CD14-positive monocyte (primary cell): Measurements from ENCODE around the gene CES3. TPM values are rescaled to one million over a fixed set of nuclear protein-coding genes. Genes with fewer than 3 reads are reported as not detected.

ENCODE experiments used
- DNase-seq, 3 donors: peaks; one replicate each; pipeline ENCODE4 v3.0.0-alpha.2; 2011 to 2022
- H2AFZ ChIP-seq: 2 replicates; pipeline ENCODE4 v1.6.0; 2012; ENCODE audit warnings: mild to moderate bottlenecking, low read depth, low read length, inconsistent platforms; ENCODE audit not compliant: insufficient read depth, poor library complexity, severe bottlenecking
- H3K27ac ChIP-seq, 2 donors: 1 replicate in 1 of 2; 2 replicates in 1 of 2; pipeline ENCODE4 v1.5.1; 2012 to 2013; ENCODE audit warnings: low read length in 2 of 2, control low read depth in 1 of 2, inconsistent platforms in 1 of 2, low read depth in 1 of 2, mild to moderate bottlenecking in 1 of 2
- H3K27me3 ChIP-seq, 2 donors: one replicate each; pipeline versions ENCODE4 v1.6.0 to v1.6.1; 2011 to 2013; ENCODE audit warnings: low read length in 2 of 2; ENCODE audit not compliant: control insufficient read depth in 2 of 2, insufficient read depth in 2 of 2
- H3K36me3 ChIP-seq, 2 donors: replicated peaks in 1 of 2; 1 replicate in 1 of 2; 2 replicates in 1 of 2; pipeline versions ENCODE4 v1.5.1 to v1.6.1; 2012 to 2013; ENCODE audit warnings: low read length in 2 of 2, control low read depth in 1 of 2, inconsistent platforms in 1 of 2, mild to moderate bottlenecking in 1 of 2; ENCODE audit not compliant: insufficient read depth in 2 of 2, control insufficient read depth in 1 of 2
- H3K4me1 ChIP-seq, 2 donors: 1 replicate in 1 of 2; 2 replicates in 1 of 2; pipeline versions ENCODE4 v1.5.1 to v1.6.1; 2012 to 2013; ENCODE audit warnings: low read length in 2 of 2, control low read depth in 1 of 2, inconsistent platforms in 1 of 2, mild to moderate bottlenecking in 1 of 2, moderate library complexity in 1 of 2; ENCODE audit not compliant: insufficient read depth in 2 of 2, control insufficient read depth in 1 of 2
- H3K4me2 ChIP-seq: replicated peaks from 2 replicates; pipeline ENCODE3; 2012; ENCODE audit warnings: low read length, moderate library complexity, mild to moderate bottlenecking; ENCODE audit not compliant: poor library complexity, severe bottlenecking; ENCODE audit errors: extremely low read depth
- H3K4me3 ChIP-seq, 3 experiments: fragments of 200-600 bp in 1 of 3; sonication (generic) in 1 of 3; replicated peaks in 1 of 3; 1 replicate in 2 of 3; 2 replicates in 1 of 3; pipeline ENCODE4 v1.5.1; 2011 to 2013; ENCODE audit warnings: low read length in 3 of 3, mild to moderate bottlenecking in 3 of 3, control low read depth in 2 of 3, low read depth in 2 of 3, inconsistent platforms in 1 of 3, moderate library complexity in 1 of 3
- H3K79me2 ChIP-seq: 2 replicates; pipeline ENCODE4 v1.6.0; 2012; ENCODE audit warnings: mild to moderate bottlenecking, control low read depth, inconsistent platforms, low read length, moderate library complexity; ENCODE audit not compliant: insufficient read depth
- H3K9ac ChIP-seq: 2 replicates; pipeline ENCODE4 v1.6.0; 2017; ENCODE audit warnings: low read length, mild to moderate bottlenecking; ENCODE audit not compliant: insufficient read depth, poor library complexity, severe bottlenecking
- H3K9me3 ChIP-seq, 2 donors: replicated peaks in 1 of 2; 1 replicate in 1 of 2; 2 replicates in 1 of 2; pipeline versions ENCODE4 v1.5.1 to v1.6.1; 2012 to 2013; ENCODE audit warnings: low read length in 2 of 2, control low read depth in 1 of 2; ENCODE audit not compliant: control insufficient read depth in 1 of 2, insufficient read depth in 1 of 2
- H4K20me1 ChIP-seq: 2 replicates; pipeline ENCODE4 v1.6.0; 2012; ENCODE audit warnings: mild to moderate bottlenecking, low read length, control low read depth, moderate library complexity; ENCODE audit not compliant: insufficient read depth
- H3K27ac Mint-ChIP-seq, 7 donors: one replicate each; pipeline ENCODE4 v1.8.0; 2020; ENCODE audit warnings: mild to moderate bottlenecking in 7 of 7, mixed read lengths in 7 of 7, moderate library complexity in 6 of 7, inconsistent platforms in 2 of 7
- H3K27me3 Mint-ChIP-seq, 3 donors: one replicate each; pipeline ENCODE4 v1.8.0; 2021 to 2022; ENCODE audit warnings: low read depth in 3 of 3, mild to moderate bottlenecking in 3 of 3, mixed read lengths in 3 of 3, moderate library complexity in 3 of 3, inconsistent platforms in 1 of 3
- H3K36me3 Mint-ChIP-seq, 2 donors: one replicate each; pipeline ENCODE4 v1.8.0; 2020; ENCODE audit warnings: mixed read lengths in 2 of 2, inconsistent platforms in 1 of 2, mild to moderate bottlenecking in 1 of 2
- H3K4me1 Mint-ChIP-seq: one replicate; pipeline ENCODE4 v1.8.0; 2020; ENCODE audit warnings: mild to moderate bottlenecking, mixed read lengths
- H3K4me3 Mint-ChIP-seq, 2 donors: one replicate each; pipeline ENCODE4 v1.8.0; 2020; ENCODE audit warnings: mild to moderate bottlenecking in 2 of 2, mixed read lengths in 2 of 2, moderate library complexity in 1 of 2
- H3K9me3 Mint-ChIP-seq, 7 donors: one replicate each; pipeline ENCODE4 v1.8.0; 2020 to 2022; ENCODE audit warnings: mixed read lengths in 7 of 7, mild to moderate bottlenecking in 6 of 7, moderate library complexity in 6 of 7, inconsistent platforms in 2 of 7
- WGBS: methylation state at CpG from one replicate; pipeline ENCODE4 v1.1.5; 2013; ENCODE audit warnings: missing lambda C conversion rate; ENCODE audit not compliant: insufficient coverage; 5-methylcytosine and 5-hydroxymethylcytosine counted together
- intact Hi-C, 2 donors: fragments of 100-400 bp; cut with micrococcal nuclease; formaldehyde crosslinking; loops; one replicate each; pipeline versions ENCODE4 v1.15.0 to v1.15.1; 2023
- polyA plus RNA-seq, 3 donors: library from polyadenylated mRNA; depleted of rRNA in 1 of 3; unstranded in 2 of 3; stranded (reverse) in 1 of 3; fragments of 300-500 nt in 2 of 3; fragments of >200 nt in 1 of 3; fragmentation: Illumina TruSeq in 2 of 3; gene quantifications; 1 replicate in 2 of 3; 2 replicates in 1 of 3; pipeline ENCODE4 v1.2.3, GENCODE V29; 2012 to 2021
- TF ChIP-seq, protein P1 (sequence below): fragments of 200-600 bp; IDR thresholded peaks from one replicate; pipeline ENCODE4 v1.8.0; 2022; ENCODE audit warnings: antibody characterized with exemption, mild to moderate bottlenecking

Gene CES3
- polyA plus RNA-seq, 3 donors = 0.48 TPM; not detected in 2

DNA sequence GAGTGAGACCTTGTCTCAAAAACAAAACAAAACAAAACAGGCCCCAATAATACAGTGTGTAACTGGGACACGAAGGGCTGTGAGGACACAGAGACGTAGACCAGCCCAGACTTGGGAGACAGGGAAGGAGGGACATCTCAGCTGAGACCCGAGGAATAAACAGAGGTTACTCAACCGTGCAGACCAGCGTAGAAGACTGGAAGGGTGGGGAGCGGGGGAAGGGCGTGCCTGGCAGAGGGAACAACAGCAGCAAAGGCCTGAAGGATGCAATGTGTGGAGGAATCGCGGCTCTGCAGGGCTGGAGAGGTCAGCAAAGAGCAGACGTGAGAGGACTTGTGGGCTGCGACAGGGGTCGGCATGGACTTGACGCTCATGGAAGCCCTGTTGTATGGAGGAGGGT is 15.7 kb downstream of the CES3 start:
- Histone ChIP-seq H4K20me1 (no peaks in the 10 kb centered on the region), H3K36me3 (no peaks in the 10 kb centered on the region), H3K79me2 (no peaks in the 10 kb centered on the region), H3K4me1 (no peaks in the 10 kb centered on the region), H3K4me3 (no peak overlapping the region), H2AFZ (no peak overlapping the region), H3K4me2 (no peak overlapping the region), H3K27ac (no peak overlapping the region), H3K27me3 (peaks cover 0 to 6% of the 10 kb centered on the region in 2 donors), H3K9me3 (no peaks in the 10 kb centered on the region), H3K9ac (no peak overlapping the region)
- WGBS = 54% methylated on average over 13 of the region's 13 CpGs
- no peak for DNase-seq
- Mint-ChIP-seq H3K4me3 (no peak overlapping the region), H3K36me3 (no peaks in the 10 kb centered on the region), H3K4me1 (peaks cover 7% of the 10 kb centered on the region), H3K9me3 (no peaks in the 10 kb centered on the region), H3K27me3 (peaks cover 17 to 31% (median 20%) of the 10 kb centered on the region in 3 donors), H3K27ac (no peak overlapping the region)
- TF ChIP-seq, protein P1, sequence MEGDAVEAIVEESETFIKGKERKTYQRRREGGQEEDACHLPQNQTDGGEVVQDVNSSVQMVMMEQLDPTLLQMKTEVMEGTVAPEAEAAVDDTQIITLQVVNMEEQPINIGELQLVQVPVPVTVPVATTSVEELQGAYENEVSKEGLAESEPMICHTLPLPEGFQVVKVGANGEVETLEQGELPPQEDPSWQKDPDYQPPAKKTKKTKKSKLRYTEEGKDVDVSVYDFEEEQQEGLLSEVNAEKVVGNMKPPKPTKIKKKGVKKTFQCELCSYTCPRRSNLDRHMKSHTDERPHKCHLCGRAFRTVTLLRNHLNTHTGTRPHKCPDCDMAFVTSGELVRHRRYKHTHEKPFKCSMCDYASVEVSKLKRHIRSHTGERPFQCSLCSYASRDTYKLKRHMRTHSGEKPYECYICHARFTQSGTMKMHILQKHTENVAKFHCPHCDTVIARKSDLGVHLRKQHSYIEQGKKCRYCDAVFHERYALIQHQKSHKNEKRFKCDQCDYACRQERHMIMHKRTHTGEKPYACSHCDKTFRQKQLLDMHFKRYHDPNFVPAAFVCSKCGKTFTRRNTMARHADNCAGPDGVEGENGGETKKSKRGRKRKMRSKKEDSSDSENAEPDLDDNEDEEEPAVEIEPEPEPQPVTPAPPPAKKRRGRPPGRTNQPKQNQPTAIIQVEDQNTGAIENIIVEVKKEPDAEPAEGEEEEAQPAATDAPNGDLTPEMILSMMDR = no peak
- intact Hi-C loops = loop anchor here (2.0 kb wide), 1 partner anchor 178 kb away; no protein-coding TSS in a partner anchor

DNA sequence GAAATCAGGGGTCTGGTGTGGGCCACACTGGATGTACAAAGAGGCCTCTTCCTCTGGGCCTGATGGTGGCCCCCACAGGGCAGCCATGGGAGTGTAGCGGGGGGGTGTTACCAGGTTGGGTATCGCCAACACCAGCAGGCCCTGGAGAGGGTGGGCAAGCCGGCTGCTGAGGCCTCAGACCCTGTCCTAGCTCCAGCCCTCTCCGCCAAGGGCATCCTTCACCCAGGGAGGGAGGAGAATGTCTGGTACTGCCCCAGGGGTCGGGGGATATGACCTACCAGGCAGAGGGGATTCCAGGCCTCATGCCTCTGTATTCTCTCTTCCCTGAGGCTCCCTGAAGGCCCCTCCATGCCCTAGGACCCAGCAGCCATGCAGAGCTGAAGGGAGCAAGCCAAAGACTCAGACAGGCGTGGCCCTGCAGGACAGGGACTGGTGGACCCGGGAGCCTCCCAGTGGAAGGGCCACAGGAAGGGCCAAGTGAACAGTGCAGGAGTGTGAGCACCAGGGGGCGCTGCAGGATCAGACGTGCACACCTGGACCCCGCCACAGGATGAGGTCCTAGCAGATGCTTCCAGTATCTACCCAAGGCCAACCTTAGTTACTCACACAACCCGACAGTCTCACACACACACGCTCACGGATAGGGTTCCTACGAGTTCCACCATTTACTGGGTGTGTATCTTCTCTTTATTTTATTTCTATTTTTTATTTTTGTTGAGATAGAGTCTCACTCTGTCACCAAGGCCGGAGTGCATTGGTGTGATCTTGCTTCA is 16.5 kb downstream of the CES3 start:
- no peak overlapping the region for H3K27ac Mint-ChIP-seq
- 46% methylated on average over 8 of the region's 15 CpGs for whole genome bisulfite sequencing
- H3K4me2 ChIP-seq = no peak overlapping the region

More for the DNA sequence above, 16.5 kb downstream of the CES3 start:
- Histone ChIP-seq H3K27ac (no peak overlapping the region), H3K36me3 (no peaks in the 10 kb centered on the region), H3K4me3 (no peak overlapping the region), H3K4me1 (no peaks in the 10 kb centered on the region), H2AFZ (no peak overlapping the region), H3K9me3 (no peaks in the 10 kb centered on the region), H3K9ac (no peak overlapping the region), H3K79me2 (no peaks in the 10 kb centered on the region), H3K27me3 (peaks cover 0 to 6% of the 10 kb centered on the region in 2 donors), H4K20me1 (no peaks in the 10 kb centered on the region)
- intact Hi-C loops = loop anchor here (2.0 kb wide), 1 partner anchor 177 kb away; no protein-coding TSS in a partner anchor
- H3K9me3 Mint-ChIP-seq = no peaks in the 10 kb centered on the region
- peaks cover 17 to 33% (median 20%) of the 10 kb centered on the region in 3 donors for H3K27me3 Mint-ChIP-seq
- TF ChIP-seq, protein P1 = peak; percentile 97
- H3K4me1 Mint-ChIP-seq = peaks cover 7% of the 10 kb centered on the region
- H3K4me3 Mint-ChIP-seq = no peak overlapping the region
- H3K36me3 Mint-ChIP-seq = no peaks in the 10 kb centered on the region
- peak; percentile 72 to 83 (median 81) for DNase-seq
